ENCODE measurements around the gene ADAMTS17.

GRCh38 chr15:100291106-100291505 lies 50.7 kb downstream of the ADAMTS17 start:
- TF ChIP-seq CTCF (conservative IDR thresholded peaks at IDR 0.05; ENCODE audit: low read depth, low read length) (no peak), EZH2 (IDR thresholded peaks at IDR 0.05; ENCODE audit: borderline replicate concordance, low read depth, low read length, poor library complexity, severe bottlenecking) (no peak)
